T-helper 2 cell treated with Interferon-gamma antibody and Interleukin-4, amounts not matched to agents 100 ng/mL and 5 ng/mL, for 36 hours (primary cell): Measurements from ENCODE around the gene LYZL4. TPM values are rescaled to one million over a fixed set of nuclear protein-coding genes. Genes with fewer than 3 reads are reported as not detected.

Experiments used
- intact Hi-C: fragments of 100-400 bp; cut with micrococcal nuclease; formaldehyde crosslinking; loops from one replicate; pipeline ENCODE4 v1.15.1; 2023
- total RNA-seq: library from RNA; stranded (reverse); gene quantifications from 2 replicates; pipeline ENCODE4 v1.2.3, GENCODE V29; 2022

The LYZL4 gene, protein sequence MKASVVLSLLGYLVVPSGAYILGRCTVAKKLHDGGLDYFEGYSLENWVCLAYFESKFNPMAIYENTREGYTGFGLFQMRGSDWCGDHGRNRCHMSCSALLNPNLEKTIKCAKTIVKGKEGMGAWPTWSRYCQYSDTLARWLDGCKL
- not detected in 2 replicates for total RNA-seq

DNA sequence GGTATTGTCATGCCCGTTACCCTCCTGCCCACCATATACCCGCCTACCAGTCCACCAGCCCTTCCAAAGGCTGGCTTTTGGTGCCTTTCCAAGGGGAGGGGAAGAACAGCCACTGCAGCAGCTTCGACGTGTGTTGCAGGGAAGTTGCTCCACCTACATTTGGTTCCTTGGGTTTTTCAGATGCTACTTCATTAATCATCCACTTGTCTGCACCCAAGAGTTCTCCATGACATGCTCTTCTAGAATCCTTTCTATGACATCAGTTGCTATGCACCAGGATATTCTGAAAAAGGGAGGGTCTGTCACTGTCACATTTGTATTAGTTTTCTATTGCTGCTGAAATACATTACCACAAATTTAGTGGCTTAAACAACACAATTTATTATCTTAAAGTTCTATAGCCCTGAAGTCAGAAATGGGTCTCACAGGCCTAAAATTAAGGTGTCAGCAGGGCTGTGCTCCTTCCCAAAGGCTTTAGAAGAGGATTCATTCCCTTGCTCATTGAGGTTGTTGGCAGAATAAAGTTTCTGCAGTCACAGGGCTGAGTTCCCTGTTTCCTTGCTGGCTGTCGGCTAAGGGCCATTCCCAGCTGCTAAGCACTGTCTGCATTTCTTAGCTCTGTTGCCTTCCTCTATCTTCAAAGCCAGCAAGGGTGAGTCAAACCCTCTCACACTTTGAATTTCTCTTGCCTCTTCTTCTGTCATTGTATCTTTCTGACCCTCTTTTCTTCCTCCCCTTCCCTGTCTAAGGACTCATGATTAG, at the start of gene LYZL4:
Gene LYZL4 (minus strand): TSS at position 241 of the 762 bp plus-strand sequence. CDS start 3,359 bp downstream, outside the sequence.
- intact Hi-C loops: no loop called here

DNA sequence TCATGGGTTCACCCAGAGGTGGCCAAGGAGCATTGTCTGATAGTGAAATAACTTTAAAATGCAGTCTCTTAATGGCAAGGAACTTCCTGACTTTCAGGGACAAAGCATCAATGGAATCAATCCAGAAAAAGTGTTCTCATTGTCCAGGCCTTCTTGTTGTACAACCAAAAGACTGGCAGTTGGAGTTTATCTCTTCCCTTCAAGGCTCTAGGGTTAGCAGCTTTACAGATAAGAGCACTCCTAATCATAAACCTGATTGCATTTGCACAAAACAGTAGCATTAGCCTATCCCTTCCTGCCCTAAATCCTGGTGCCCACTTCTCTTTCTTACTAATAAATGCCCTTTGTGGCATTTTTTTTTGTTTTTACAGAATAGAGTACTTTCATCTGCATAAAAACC, 48.7 kb upstream of the LYZL4 start:
- intact Hi-C loops: no loop called here

DNA sequence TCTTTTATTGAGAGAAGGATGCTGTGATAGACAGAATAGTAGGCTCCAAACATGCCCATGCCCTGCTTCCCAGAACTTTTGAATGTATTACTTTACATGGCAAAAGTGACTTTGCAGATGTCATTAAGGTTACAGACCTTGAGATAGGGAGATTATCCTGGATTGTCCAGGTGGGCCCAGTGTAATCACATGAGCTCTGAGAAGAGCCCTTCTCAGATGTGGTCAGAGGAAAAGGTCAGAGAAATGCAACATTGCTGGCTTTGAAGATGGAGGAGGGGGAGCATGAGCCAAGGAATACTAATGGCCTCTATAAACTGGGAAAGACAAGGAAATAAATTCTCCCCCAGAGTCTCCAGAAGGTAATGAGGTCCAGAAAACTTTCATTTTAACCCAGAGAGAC, 45.8 kb upstream of the LYZL4 start:
- intact Hi-C loops: no loop called here

DNA sequence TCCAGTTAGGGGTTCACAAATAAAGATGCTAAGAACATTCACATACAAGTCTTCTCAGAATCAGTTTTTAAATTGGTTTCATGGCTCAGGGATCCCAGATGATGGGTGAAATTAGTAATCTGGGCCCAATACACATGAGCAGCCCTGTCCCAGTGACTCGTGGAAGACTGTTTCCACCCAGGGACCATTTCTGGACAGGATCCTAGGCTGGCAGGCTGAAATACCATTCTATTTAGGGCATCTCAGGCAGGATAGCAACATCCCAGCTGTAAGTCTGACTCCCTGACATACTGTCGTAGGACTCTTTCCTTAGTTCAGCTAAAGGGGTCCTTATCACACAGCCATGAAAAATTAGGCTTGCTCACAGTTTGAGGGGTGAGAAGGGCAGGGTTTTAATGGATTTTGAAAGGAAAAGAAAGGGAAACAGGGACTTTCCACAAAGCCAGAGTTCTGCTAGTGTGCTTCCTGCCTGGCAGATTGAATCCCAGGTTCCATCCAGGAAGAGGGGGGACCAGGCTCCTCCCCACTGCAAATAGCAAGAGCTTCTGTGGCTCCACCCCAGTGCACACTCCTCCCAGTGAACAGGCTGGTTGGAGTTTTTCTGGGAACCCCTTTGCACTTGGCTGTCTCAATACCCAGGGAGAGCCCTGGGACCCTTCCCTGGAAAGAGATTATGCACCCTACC, 41.3 kb upstream of the LYZL4 start:
- intact Hi-C loops: no loop called here

DNA sequence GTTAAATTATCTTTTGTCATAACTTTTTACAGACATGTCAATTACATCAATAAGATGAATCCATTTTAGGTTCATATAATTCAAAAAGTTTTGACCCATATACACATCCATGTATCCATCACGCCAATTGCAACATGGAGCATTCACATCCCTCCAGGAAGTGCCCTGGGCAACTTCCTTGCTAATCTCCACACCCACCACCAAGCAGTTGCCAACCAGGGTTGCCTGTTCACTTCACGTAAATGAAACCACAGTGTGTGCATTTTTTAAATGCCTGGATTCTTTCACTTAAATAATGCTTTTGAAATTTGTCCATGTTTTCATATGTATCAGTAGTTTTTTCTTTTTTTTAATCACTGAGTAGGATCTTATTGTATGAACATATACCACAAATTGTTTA, 40.7 kb upstream of the LYZL4 start:
- intact Hi-C loops: no loop called here

DNA sequence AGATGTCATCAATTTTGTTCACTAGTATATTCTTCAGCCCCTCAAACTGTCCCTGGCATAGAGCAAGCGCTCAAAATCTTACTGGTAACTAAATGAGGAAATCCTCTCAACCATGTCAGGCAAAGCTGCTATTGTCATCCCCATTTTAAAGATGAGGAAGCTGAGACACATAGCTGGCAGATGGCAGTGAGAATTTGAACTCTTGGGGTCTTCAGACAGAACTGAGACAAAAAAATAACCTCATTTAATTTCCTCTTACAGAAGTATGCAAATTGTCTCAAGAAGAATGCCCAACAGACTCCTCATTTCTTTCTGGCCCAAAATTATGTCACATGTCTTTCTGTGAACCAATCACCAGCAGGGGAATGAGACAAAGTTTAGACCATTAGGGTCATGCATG, 40.2 kb upstream of the LYZL4 start:
- intact Hi-C loops: no loop called here

DNA sequence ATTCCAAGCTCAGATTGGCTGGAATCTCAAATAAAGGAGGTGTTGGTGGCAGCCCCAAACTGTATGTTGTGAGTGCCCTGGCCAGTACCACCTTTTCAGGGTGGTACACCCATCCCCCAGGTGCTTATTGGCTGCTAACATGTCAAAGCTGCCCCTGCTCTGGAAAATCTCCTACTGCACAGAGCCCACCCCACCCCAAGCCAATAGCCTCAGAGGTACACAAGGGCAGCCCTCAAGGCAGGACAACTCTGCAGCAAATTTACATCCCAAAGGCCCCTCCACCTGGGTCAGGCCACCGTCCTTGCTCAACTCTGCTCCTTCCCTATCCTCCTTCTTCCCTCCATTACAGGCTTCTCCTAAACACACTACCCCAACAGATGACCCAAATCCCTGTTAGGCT, 37.1 kb upstream of the LYZL4 start:
- intact Hi-C loops: no loop called here

DNA sequence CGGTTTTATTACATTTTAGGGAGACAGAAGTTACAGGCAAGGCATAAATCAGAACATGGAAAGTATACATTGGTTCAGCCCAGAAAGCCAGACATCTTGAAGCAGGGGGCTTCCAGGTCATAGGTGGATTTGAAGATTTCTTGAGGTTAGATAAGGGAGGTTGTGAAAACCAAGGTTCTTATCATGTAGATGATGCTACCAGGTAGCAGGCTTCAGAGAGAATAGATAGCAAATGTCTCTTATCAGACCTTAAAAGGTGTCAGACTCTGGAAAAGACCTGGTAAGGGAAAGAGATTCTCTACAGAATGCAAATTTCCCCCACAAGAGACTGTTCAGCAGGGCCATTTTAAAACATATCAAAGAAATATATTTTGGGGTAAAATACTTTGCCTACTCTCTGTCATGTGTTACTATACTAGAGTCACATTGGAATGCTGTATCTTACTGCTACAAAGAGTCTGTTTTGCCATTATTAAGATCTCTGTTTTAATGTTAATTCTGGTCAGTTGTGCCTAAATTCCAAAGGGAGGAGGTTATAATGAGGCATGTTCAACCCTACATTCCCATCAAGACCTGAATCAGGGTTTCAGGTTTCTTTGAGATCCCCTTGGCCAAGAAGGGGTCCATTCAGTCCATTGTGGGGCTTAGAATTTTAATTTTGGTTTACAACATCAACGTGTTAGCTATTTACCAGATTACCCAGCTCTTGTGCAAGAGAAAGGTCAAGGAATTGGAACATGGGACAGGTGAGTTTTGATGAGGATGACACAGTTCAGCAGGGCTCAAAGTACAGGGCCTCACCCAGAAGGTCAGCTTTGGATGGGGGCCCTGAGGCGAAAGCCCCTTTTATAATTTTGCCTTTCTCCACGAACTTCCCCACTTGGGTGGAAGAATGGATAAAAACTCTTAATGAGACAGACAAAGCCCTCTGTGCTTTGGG, 36.0 kb upstream of the LYZL4 start:
- intact Hi-C loops: no loop called here

DNA sequence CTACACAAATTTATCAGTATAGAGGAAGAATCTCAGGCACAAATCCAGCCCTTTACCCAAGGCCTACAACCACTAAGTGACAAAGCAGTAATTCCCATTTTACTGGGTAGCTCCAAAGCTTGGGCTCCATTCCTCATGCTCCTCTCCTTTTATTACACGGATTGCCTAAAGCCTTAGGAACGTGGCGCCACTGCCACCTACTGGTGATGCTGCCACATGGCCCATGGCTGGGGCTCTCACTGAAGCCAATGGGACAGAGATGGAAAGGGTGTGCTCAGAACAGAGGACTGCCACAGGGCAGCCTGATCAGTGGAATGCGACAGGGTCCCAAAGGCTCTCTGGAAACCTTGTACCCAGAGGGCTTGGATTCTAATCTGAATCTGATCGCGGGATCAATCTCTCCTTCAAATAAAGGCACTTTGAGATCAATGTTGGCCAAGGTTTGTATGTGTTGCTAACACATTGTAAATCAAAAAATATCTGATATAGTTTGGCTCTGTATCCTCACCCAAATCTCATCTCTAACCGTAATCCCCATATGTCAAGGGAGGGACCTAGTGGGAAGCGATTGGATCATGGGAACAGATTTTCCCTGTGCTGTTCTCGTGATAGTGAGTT, 33.5 kb upstream of the LYZL4 start:
- intact Hi-C loops: loop anchor here (1.0 to 5.0 kb wide), 3 partner anchors 197 to 552 kb away; no protein-coding TSS in a partner anchor

DNA sequence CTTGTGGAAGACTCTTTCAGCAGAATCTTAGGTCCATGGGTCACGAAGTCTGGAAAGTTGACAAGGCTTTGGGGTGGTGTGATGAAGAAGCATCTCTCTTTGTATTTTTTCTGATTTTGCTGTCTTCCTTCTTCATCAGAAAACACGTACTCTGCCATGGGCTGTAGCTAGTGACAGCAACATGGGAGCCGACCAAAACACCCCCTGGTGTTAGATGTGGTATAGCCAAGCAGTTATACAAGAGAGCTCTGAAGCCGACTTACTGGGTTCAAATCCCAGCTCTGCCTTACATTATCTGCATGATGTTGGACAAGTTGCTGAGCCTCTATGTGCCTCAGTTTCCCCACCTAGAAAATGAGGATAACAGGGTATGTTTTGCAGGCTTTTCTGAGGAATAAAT, 32.9 kb upstream of the LYZL4 start:
- intact Hi-C loops: loop anchor here (1.0 to 5.0 kb wide), 3 partner anchors 196 to 551 kb away; no protein-coding TSS in a partner anchor

DNA sequence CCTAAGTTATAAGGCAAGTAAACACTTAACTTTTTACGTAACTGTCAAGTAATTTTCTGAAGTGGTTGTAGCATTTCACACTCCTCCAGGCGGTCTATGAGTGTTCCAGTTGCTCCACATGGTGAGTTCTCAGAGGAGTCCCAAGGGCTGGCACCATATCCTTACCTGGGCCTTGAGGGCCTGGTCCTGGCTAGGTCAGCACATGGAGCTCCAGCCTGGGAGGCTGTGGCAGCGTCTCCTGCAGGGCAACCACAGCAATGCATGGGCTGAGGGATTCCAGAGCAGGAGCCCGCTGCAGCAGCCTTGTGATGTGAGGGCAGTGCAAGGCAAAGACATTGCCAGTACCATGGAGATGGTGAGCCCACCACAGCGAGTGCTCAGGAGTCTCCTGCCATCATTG, 32.2 kb upstream of the LYZL4 start:
- intact Hi-C loops: loop anchor here (1.0 to 5.0 kb wide), 3 partner anchors 195 to 550 kb away; no protein-coding TSS in a partner anchor

DNA sequence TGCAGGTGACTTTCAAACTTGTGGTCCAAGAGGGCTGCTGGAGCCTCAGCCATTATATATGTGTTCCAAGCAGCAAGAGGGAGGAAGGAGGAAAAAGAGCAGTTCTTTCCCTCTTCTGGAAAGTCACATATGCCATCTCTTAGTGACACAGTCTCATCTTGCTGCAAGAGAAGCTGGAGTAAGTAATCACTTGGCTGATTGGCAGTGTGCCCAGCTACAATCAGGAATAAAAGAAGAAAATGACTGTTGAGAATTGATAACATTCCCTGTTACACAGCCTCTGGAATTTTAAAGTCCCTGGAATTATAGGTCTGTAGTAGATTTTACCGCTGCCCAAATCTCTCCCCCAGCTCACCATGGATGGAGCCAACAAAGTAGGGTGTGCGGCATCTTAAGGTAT, 31.4 kb upstream of the LYZL4 start:
- intact Hi-C loops: loop anchor here (5.0 kb wide), 1 partner anchor 549 kb away; no protein-coding TSS in a partner anchor

DNA sequence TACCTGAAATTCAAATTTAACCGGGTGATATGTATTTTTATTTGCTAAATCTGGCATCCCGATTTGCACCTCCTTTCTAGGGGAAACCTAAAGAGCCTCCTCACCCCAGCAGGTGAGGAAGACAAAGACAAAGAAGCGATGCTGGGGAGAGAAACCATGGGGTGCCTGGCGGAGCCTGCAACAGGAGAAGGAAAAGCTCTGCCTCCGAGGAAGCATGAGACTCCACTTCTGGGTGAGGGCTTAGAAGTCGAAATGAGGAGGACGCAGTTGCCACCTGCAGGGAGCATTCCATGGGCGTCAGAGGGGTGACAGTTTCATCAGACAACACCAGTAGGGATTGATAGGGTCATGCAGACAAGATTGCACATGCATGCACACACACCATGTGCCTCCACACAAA, 30.5 kb upstream of the LYZL4 start:
- intact Hi-C loops: loop anchor here (5.0 kb wide), 1 partner anchor 549 kb away; no protein-coding TSS in a partner anchor

DNA sequence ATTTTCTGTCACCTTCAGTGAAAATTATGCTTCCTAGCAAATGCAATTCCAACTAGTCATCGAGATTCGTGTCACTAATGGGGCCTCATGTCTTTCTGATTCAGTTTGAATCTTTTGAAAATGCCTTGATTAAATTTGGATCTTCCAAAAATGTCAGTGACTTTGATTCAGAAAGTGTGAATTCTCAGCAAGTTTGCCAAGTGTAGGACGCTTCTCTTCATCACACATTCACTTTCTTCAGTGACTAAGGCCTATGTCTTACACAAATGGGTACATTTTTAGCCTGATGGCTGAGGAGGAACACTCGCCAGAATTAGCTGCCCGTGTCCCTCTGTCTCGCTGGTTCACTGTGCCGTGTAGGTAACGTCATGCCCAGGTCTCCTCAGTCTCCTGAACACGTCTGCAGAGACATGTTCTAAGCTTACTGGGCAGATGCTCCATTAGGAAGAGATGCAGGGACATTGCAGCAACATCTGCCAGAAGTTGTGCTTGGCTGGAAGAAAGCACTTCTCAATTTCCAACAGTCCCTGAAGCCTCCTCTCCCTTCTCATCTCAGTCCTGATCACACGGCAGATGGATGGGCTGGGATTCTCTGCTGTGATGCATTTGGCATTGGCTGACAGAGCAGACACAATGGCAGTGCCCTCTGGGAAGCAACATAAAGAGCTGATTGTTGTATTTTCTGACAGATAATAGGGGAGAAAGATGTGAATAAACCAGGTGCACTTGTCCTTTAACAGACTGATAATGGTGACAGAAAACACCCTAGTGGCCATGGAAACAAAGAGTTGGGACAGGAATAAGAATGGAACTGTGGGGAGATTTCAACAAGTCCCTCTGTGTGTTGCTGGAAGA, 29.1 kb upstream of the LYZL4 start:
- intact Hi-C loops: loop anchor here (5.0 kb wide), 1 partner anchor 547 kb away; no protein-coding TSS in a partner anchor

DNA sequence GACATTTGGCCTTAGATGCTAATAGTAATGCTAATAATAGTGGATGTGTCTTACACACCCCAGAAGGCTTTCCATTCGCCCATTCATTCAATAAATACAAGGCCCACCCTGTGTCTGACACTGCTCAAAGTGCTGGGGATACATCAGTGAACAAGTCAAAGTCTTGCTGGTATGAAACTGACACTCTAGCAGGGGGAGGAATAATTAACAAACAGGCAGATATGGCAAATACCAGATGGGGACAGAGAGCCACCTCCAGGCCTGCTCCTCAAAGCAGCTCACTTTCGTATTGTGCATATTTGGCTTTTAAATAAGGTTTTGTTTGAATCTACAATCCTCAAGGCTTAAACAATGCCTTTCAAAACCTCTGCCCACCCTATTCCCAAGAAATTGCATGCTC, 28.3 kb upstream of the LYZL4 start:
- intact Hi-C loops: no loop called here

DNA sequence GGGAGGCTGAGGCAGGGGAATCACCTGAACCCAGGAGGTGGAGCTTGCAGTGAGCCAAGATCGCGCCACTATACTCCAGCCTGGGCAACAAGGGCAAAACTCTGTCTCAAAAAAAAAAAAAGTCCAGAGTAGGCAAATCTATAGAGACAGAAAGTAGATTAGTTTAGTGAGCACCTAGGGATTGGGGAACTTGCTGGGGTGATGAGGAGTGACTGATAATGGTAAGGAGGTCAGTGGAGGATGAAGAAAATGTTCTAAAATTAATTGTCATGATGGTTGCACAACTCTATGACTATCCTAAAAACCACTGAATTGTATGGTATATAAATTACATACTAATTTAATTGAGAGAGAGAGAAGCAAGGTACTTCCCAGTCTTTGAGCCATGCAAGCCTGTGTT, 27.8 kb upstream of the LYZL4 start:
- intact Hi-C loops: no loop called here

DNA sequence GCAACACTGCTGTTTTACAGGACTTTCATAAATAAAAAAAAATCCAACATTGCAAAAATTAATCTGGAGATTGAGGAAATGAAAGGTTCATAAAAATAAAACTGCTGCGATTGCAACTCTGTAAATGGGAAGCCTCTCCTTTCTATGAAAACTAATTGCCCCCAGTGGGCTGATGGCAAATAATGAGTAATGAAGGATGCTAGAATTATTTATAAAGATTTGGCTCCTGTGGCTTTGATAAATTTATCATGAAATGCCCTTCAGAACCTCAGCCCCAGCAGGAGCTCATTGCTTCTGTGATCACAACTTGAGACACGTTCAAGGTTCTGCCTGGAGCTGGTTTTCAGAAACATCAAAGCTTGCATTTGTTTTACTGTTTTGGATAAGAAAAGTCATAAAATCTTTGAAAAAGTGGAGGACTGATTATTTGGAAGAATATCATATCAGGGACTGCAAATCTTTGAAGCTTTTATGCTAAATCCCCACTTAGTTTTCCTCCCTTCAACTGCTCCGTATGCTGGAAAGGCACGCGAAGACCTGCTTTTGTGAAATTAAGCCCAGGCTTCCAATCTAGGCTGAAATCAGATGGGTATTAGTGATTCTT, 24.5 kb upstream of the LYZL4 start:
- intact Hi-C loops: no loop called here

DNA sequence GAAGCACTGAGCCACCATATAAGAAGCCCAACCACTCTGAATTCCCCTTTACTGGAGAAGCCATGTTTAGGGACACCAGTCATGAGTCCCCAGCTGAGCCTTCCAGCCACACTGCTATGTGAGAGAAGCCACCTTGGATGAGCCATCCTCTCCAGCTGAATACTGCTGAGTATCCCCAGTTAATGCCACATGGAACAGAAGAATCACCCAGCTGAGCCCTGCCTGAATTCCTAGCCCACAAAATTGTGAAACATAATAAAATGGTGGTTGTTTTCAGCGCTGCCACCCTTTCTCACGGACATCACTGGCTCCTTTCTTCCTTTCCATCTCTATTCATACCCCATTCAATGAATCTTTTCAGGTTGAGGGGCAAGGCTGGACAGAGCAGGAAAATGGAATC, 22.1 kb upstream of the LYZL4 start:
- intact Hi-C loops: no loop called here
